Smooth muscle cell (in vitro differentiated cells): ENCODE results near the gene SYS1. TPM values are rescaled to one million over a fixed set of nuclear protein-coding genes. Genes with fewer than 3 reads are reported as not detected.

Source experiments
- DNase-seq: peaks from one replicate; lab custom pipeline; 2025; ENCODE audit not compliant: unreplicated experiment; lab: John Stamatoyannopoulos, UW
- H2AFZ ChIP-seq: fragments of 200-600 bp; sonication (generic); 2 replicates; pipeline ENCODE4 v1.6.0; 2016; ENCODE audit warnings: antibody characterized with exemption, low read depth, mild to moderate bottlenecking
- H3F3A ChIP-seq: fragments of 200-600 bp; sonication (generic); 2 replicates; pipeline ENCODE4 v1.6.0; 2017; ENCODE audit warnings: antibody characterized with exemption, low read depth
- H3K27ac ChIP-seq: fragments of 200-600 bp; sonication (generic); 2 replicates; pipeline ENCODE4 v1.5.1; 2016; ENCODE audit warnings: low read depth, mild to moderate bottlenecking
- H3K27me3 ChIP-seq: fragments of 200-600 bp; sonication (generic); 2 replicates; pipeline ENCODE4 v1.6.1; 2016; ENCODE audit warnings: low read depth, mild to moderate bottlenecking
- H3K36me3 ChIP-seq: fragments of 200-600 bp; sonication (generic); 2 replicates; pipeline ENCODE4 v1.5.1; 2016; ENCODE audit warnings: low read depth
- H3K4me1 ChIP-seq: fragments of 200-600 bp; sonication (generic); 2 replicates; pipeline ENCODE4 v1.5.1; 2016; ENCODE audit warnings: low read depth
- H3K4me2 ChIP-seq: fragments of 200-600 bp; sonication (generic); 2 replicates; pipeline ENCODE4 v1.6.0; 2016; ENCODE audit warnings: mild to moderate bottlenecking
- H3K4me3 ChIP-seq: fragments of 200-600 bp; sonication (generic); 2 replicates; pipeline ENCODE4 v1.5.1; 2016; ENCODE audit warnings: mild to moderate bottlenecking
- H3K79me2 ChIP-seq: fragments of 200-600 bp; sonication (generic); 2 replicates; pipeline ENCODE4 v1.6.0; 2016; ENCODE audit warnings: low read depth, mild to moderate bottlenecking
- H3K9ac ChIP-seq: fragments of 200-600 bp; sonication (generic); 2 replicates; pipeline ENCODE4 v1.6.0; 2016; ENCODE audit warnings: low read depth
- H3K9me3 ChIP-seq: fragments of 200-600 bp; sonication (generic); replicated peaks from 2 replicates; pipeline ENCODE4 v1.5.1; 2016; ENCODE audit warnings: low read depth
- H4K20me1 ChIP-seq: fragments of 200-600 bp; sonication (generic); 2 replicates; pipeline ENCODE4 v1.6.0; 2016; ENCODE audit warnings: low read depth
- CTCF ChIP-seq: fragments of 200-600 bp; sonication (generic); IDR thresholded peaks from 2 replicates; pipeline ENCODE4 v1.5.1; 2017; ENCODE audit warnings: borderline replicate concordance, mild to moderate bottlenecking, antibody characterized with exemption; ENCODE audit not compliant: insufficient read depth, poor library complexity, severe bottlenecking
- WGBS: methylation state at CpG from one replicate; pipeline ENCODE4 v1.1.7; 2016; ENCODE audit warnings: low lambda C conversion rate; 5-methylcytosine and 5-hydroxymethylcytosine counted together
- polyA plus RNA-seq: library from polyadenylated mRNA; unstranded; fragments of >200 nt; fragmentation: Nextera tagmentation; extraction: Ambion mirVana; gene quantifications from 2 replicates; pipeline ENCODE4 v1.2.1, GENCODE V29; 2016
- total RNA-seq: library from RNA; depleted of rRNA; stranded (reverse); fragments of >200 nt; gene quantifications from 2 replicates; pipeline ENCODE4 v1.2.3, GENCODE V29; 2014

SYS1 gene
- total and polyA plus RNA-seq, 2 experiments from 2014 or later = 14.5 to 17.0 TPM

GRCh38 chr20:45400346-45401031 is 37.5 kb downstream of the SYS1 start:
- no peak overlapping the region for H3K27ac ChIP-seq
- H3K4me3 ChIP-seq = no peak overlapping the region
- no peak for TF ChIP-seq CTCF
- H3F3A ChIP-seq = no peaks in the 10 kb centered on the region
- no peaks in the 10 kb centered on the region for H4K20me1 ChIP-seq
- 84% methylated on average over 6 of the region's 6 CpGs for WGBS
- H3K9me3 ChIP-seq = no peaks in the 10 kb centered on the region
- H3K36me3 ChIP-seq = no peaks in the 10 kb centered on the region
- no peaks in the 10 kb centered on the region for H3K4me1 ChIP-seq
- no peak overlapping the region for H3K9ac ChIP-seq
- no peak overlapping the region for H3K4me2 ChIP-seq
- no peak for DNase-seq
- peaks cover 14% of the 10 kb centered on the region for H3K27me3 ChIP-seq
- no peaks in the 10 kb centered on the region for H3K79me2 ChIP-seq
- no peak overlapping the region for H2AFZ ChIP-seq

GRCh38 chr20:45402946-45403345 is 40.0 kb downstream of the SYS1 start:
- no peak overlapping the region for H2AFZ ChIP-seq
- H3K27ac ChIP-seq = no peak overlapping the region
- no peak overlapping the region for H3K9ac ChIP-seq
- TF ChIP-seq CTCF = no peak
- H3F3A ChIP-seq = no peaks in the 10 kb centered on the region
- H3K4me3 ChIP-seq = no peak overlapping the region
- 78% methylated on average over 1 of the region's 1 CpG for WGBS
- no peak for DNase-seq
- H4K20me1 ChIP-seq = no peaks in the 10 kb centered on the region
- H3K4me2 ChIP-seq = no peak overlapping the region
- H3K4me1 ChIP-seq = no peaks in the 10 kb centered on the region
- peaks cover 39% of the 10 kb centered on the region for H3K27me3 ChIP-seq
- H3K36me3 ChIP-seq = no peaks in the 10 kb centered on the region
- H3K9me3 ChIP-seq = no peaks in the 10 kb centered on the region
- no peaks in the 10 kb centered on the region for H3K79me2 ChIP-seq

GRCh38 chr20:45404438-45404837 is 41.5 kb downstream of the SYS1 start:
- no peak for DNase-seq

More at GRCh38 chr20:45404438-45404837, 41.5 kb downstream of the SYS1 start:
- H4K20me1 ChIP-seq = no peaks in the 10 kb centered on the region
- H3K4me3 ChIP-seq = no peak overlapping the region
- H3F3A ChIP-seq = no peaks in the 10 kb centered on the region
- H3K9ac ChIP-seq = no peak overlapping the region
- no peaks in the 10 kb centered on the region for H3K9me3 ChIP-seq
- 92% methylated on average over 1 of the region's 1 CpG for WGBS
- H3K27me3 ChIP-seq = peaks cover 39% of the 10 kb centered on the region
- H3K4me1 ChIP-seq = no peaks in the 10 kb centered on the region
- TF ChIP-seq CTCF = no peak
- no peak overlapping the region for H3K27ac ChIP-seq
- H3K4me2 ChIP-seq = no peak overlapping the region
- no peaks in the 10 kb centered on the region for H3K36me3 ChIP-seq
- H3K79me2 ChIP-seq = no peaks in the 10 kb centered on the region
- no peak overlapping the region for H2AFZ ChIP-seq
